Measurements from ENCODE around the gene CACNA1S.

CACNA1S gene

GRCh38 chr1:201006450-201006849, 105.8 kb downstream of the CACNA1S start:
- DNase-seq: no peak
- Histone ChIP-seq H3K36me3 (peaks cover 91% of the 10 kb centered on the region), H3K27ac (no peak overlapping the region), H3K4me3 (ENCODE audit: low read depth, low read length) (no peak overlapping the region), H3K9me3 (ENCODE audit: severe bottlenecking) (no peaks in the 10 kb centered on the region), H3K27me3 (ENCODE audit: insufficient read depth, low read depth, severe bottlenecking) (no peaks in the 10 kb centered on the region)
- TF ChIP-seq CTCF (IDR thresholded peaks at IDR 0.05; ENCODE audit: low read depth, low read length): no peak

- DNase-seq: no peak
- H3K36me3 ChIP-seq: peaks cover 93% of the 10 kb centered on the region
- H3K27me3 ChIP-seq (ENCODE audit: insufficient read depth, low read depth, severe bottlenecking): no peaks in the 10 kb centered on the region
- TF ChIP-seq CTCF (IDR thresholded peaks at IDR 0.05; ENCODE audit: low read depth, low read length): no peak
- H3K9me3 ChIP-seq (ENCODE audit: severe bottlenecking): no peaks in the 10 kb centered on the region
- no peak overlapping the region for H3K4me3 ChIP-seq (ENCODE audit: low read depth, low read length)
- no peak overlapping the region for H3K27ac ChIP-seq
Measured at GRCh38 chr1:201004732-201005131, 107.5 kb downstream of the CACNA1S start.

GRCh38 chr1:201004154-201004553, 108.1 kb downstream of the CACNA1S start:
- no peak for TF ChIP-seq CTCF (IDR thresholded peaks at IDR 0.05; ENCODE audit: low read depth, low read length)
- Histone ChIP-seq H3K27ac (no peak overlapping the region), H3K36me3 (peaks cover 93% of the 10 kb centered on the region), H3K4me3 (ENCODE audit: low read depth, low read length) (no peak overlapping the region), H3K27me3 (ENCODE audit: insufficient read depth, low read depth, severe bottlenecking) (no peaks in the 10 kb centered on the region), H3K9me3 (ENCODE audit: severe bottlenecking) (no peaks in the 10 kb centered on the region)
- no peak for DNase-seq

- Histone ChIP-seq H3K4me3 (ENCODE audit: low read depth, low read length) (no peak overlapping the region), H3K9me3 (ENCODE audit: severe bottlenecking) (no peaks in the 10 kb centered on the region), H3K27ac (no peak overlapping the region), H3K36me3 (peaks cover 93% of the 10 kb centered on the region), H3K27me3 (ENCODE audit: insufficient read depth, low read depth, severe bottlenecking) (no peaks in the 10 kb centered on the region)
- DNase-seq: no peak
- TF ChIP-seq CTCF (IDR thresholded peaks at IDR 0.05; ENCODE audit: low read depth, low read length): no peak
Measured at GRCh38 chr1:201002510-201002909, 109.7 kb downstream of the CACNA1S start.

- no peak for TF ChIP-seq CTCF (IDR thresholded peaks at IDR 0.05; ENCODE audit: low read depth, low read length)
- H3K36me3 ChIP-seq: peaks cover 97% of the 10 kb centered on the region
- DNase-seq: no peak
- no peak overlapping the region for H3K4me3 ChIP-seq (ENCODE audit: low read depth, low read length)
- no peak overlapping the region for H3K27ac ChIP-seq
- H3K9me3 ChIP-seq (ENCODE audit: severe bottlenecking): no peaks in the 10 kb centered on the region
- H3K27me3 ChIP-seq (ENCODE audit: insufficient read depth, low read depth, severe bottlenecking): no peaks in the 10 kb centered on the region
Measured at GRCh38 chr1:201001962-201002361, 110.3 kb downstream of the CACNA1S start.

GRCh38 chr1:201000391-201000790, 111.8 kb downstream of the CACNA1S start:
- H3K4me3 ChIP-seq (ENCODE audit: low read depth, low read length): no peak overlapping the region
- no peaks in the 10 kb centered on the region for H3K27me3 ChIP-seq (ENCODE audit: insufficient read depth, low read depth, severe bottlenecking)
- TF ChIP-seq CTCF (IDR thresholded peaks at IDR 0.05; ENCODE audit: low read depth, low read length): no peak
- no peaks in the 10 kb centered on the region for H3K9me3 ChIP-seq (ENCODE audit: severe bottlenecking)
- H3K36me3 ChIP-seq: peaks cover 100% of the 10 kb centered on the region
- no peak overlapping the region; the same call in 1 of the 2 replicates for H3K27ac ChIP-seq
- no peak for DNase-seq
